Spleen (tissue), 11 donors: ENCODE measurements around the gene EVI5L. TPM values are rescaled to one million over a fixed set of nuclear protein-coding genes. Genes with fewer than 3 reads are reported as not detected.

Experiments
- DNase-seq: peaks from one replicate; pipeline ENCODE4 v3.0.0-alpha.2; 2020
- H3K27ac ChIP-seq, 8 donors: fragments of 200-600 bp; sonication (generic) in 7 of 8; 1 replicate in 4 of 8; 2 replicates in 4 of 8; pipeline versions ENCODE4 v1.5.0 to v1.8.0; 2016 to 2021; ENCODE audit warnings: inconsistent platforms in 4 of 8, mild to moderate bottlenecking in 4 of 8, moderate library complexity in 1 of 8
- H3K27me3 ChIP-seq, 7 donors: fragments of 200-600 bp; sonication (generic) in 6 of 7; replicated peaks in 1 of 7; 1 replicate in 4 of 7; 2 replicates in 3 of 7; pipeline versions ENCODE4 v1.5.0 to v1.8.0; 2016 to 2021; ENCODE audit warnings: inconsistent platforms in 3 of 7, mild to moderate bottlenecking in 1 of 7
- H3K36me3 ChIP-seq, 6 donors: fragments of 200-600 bp; sonication (generic) in 5 of 6; 1 replicate in 4 of 6; 2 replicates in 2 of 6; pipeline versions ENCODE4 v1.5.0 to v1.8.0; 2016 to 2021; ENCODE audit warnings: inconsistent platforms in 2 of 6
- H3K4me1 ChIP-seq, 6 donors: fragments of 200-600 bp; sonication (generic) in 5 of 6; 1 replicate in 3 of 6; 2 replicates in 3 of 6; pipeline versions ENCODE4 v1.5.0 to v1.8.0; 2016 to 2021; ENCODE audit warnings: inconsistent platforms in 3 of 6
- H3K4me3 ChIP-seq, 8 donors: fragments of 200-600 bp; sonication (generic) in 7 of 8; 1 replicate in 4 of 8; 2 replicates in 4 of 8; pipeline versions ENCODE4 v1.5.0 to v1.8.0; 2016 to 2021; ENCODE audit warnings: inconsistent platforms in 4 of 8, mild to moderate bottlenecking in 4 of 8, moderate library complexity in 2 of 8
- H3K9me3 ChIP-seq, 8 donors: fragments of 200-600 bp; sonication (generic) in 7 of 8; 1 replicate in 4 of 8; 2 replicates in 4 of 8; pipeline versions ENCODE4 v1.5.0 to v1.8.0; 2016 to 2021; ENCODE audit warnings: inconsistent platforms in 4 of 8
- CTCF ChIP-seq, 11 experiments: fragments of 200-600 bp in 7 of 11; fragments of 450-650 bp in 4 of 11; sonication (generic) in 4 of 11; IDR thresholded peaks in 8 of 11; conservative IDR thresholded peaks in 3 of 11; 1 replicate in 7 of 11; 2 replicates in 4 of 11; pipeline versions ENCODE4 v1.4.0 to v1.8.0; 2016 to 2021; ENCODE audit warnings: antibody characterized with exemption in 11 of 11, inconsistent platforms in 4 of 11, mild to moderate bottlenecking in 1 of 11
- POLR2A ChIP-seq, 3 donors: fragments of 450-650 bp; IDR thresholded peaks; one replicate each; pipeline ENCODE4 v1.5.1; 2017; ENCODE audit warnings: antibody characterized with exemption in 3 of 3, mild to moderate bottlenecking in 1 of 3
- POLR2AphosphoS5 ChIP-seq, 3 donors: sonication (generic); formaldehyde crosslinking; IDR thresholded peaks; one replicate each; pipeline ENCODE4 v1.5.1; 2017; ENCODE audit warnings: antibody characterized with exemption in 3 of 3
- WGBS, 5 donors: extraction: QIAGEN DNeasy Blood & Tissue Kit in 3 of 5; methylation state at CpG; one replicate each; pipeline versions ENCODE4 v1.1.5 to v1.1.7; 2013 to 2018; 5-methylcytosine and 5-hydroxymethylcytosine counted together
- intact Hi-C: fragments of 100-400 bp; cut with DNase I; formaldehyde crosslinking; loops from one replicate; pipeline ENCODE4 v1.15.0; 2023; ENCODE audit warnings: low total_unique reads
- polyA plus RNA-seq, 3 donors: library from polyadenylated mRNA; stranded (reverse); fragments of 200-250 nt; gene quantifications; one replicate each; pipeline ENCODE4 v1.2.1, GENCODE V29; 2013
- total RNA-seq, 7 donors: library from RNA; depleted of rRNA in 3 of 7; stranded (reverse); fragments of >200 nt in 3 of 7; fragmentation: NEBNext Ultra II Directional in 4 of 7; extraction: Animal tissue kit (Norgen Biotek cat#: 25700) in 4 of 7; gene quantifications; one replicate each; pipeline versions ENCODE4 v1.1.0 to v1.2.1, GENCODE V29; 2016 to 2021
- donor health status: healthy with polysubstance abuse.
- donor health status: DM: no; HTN: no; CAD: no; lungs with moderate emphysema.
- donor health status: DM: no; HTN: no; CAD: no.
- donor health status: Bipolar disorder and iron deficiency.
- donor health status: healthy.
- donor health status: DM: no; HTN: no; CAD: no.
- donor health status: DM: yes; HTN: yes; CAD: no.

Gene EVI5L
- total and polyA plus RNA-seq, 10 donors, result 3.7 to 22.8 (median 11.9) TPM

- Histone ChIP-seq H3K9me3 (no peaks in the 10 kb centered on the region), H3K27me3 (no peaks in the 10 kb centered on the region), H3K27ac (no peak overlapping the region), H3K4me3 (no peak overlapping the region), H3K4me1 (peaks cover 0 to 4% (median 0%) of the 10 kb centered on the region in 6 donors), H3K36me3 (no peaks in the 10 kb centered on the region)
- DNase-seq, result no peak
- TF ChIP-seq CTCF (IDR thresholded peaks at IDR 0.05 in 8 of 11, conservative IDR thresholded peaks at IDR 0.05 in 3 of 11), result no peak
- TF ChIP-seq POLR2AphosphoS5 (IDR thresholded peaks at IDR 0.05), result no peak
- no peak for TF ChIP-seq POLR2A (IDR thresholded peaks at IDR 0.05)
- 87 to 93% (median 88%) methylated on average over 8 of the region's 8 CpGs for WGBS, 5 donors
- intact Hi-C loops, result no loop called here
These were observed 10.6 kb downstream of the EVI5L start for GRCh38 chr19:7840629-7841028.

DNA sequence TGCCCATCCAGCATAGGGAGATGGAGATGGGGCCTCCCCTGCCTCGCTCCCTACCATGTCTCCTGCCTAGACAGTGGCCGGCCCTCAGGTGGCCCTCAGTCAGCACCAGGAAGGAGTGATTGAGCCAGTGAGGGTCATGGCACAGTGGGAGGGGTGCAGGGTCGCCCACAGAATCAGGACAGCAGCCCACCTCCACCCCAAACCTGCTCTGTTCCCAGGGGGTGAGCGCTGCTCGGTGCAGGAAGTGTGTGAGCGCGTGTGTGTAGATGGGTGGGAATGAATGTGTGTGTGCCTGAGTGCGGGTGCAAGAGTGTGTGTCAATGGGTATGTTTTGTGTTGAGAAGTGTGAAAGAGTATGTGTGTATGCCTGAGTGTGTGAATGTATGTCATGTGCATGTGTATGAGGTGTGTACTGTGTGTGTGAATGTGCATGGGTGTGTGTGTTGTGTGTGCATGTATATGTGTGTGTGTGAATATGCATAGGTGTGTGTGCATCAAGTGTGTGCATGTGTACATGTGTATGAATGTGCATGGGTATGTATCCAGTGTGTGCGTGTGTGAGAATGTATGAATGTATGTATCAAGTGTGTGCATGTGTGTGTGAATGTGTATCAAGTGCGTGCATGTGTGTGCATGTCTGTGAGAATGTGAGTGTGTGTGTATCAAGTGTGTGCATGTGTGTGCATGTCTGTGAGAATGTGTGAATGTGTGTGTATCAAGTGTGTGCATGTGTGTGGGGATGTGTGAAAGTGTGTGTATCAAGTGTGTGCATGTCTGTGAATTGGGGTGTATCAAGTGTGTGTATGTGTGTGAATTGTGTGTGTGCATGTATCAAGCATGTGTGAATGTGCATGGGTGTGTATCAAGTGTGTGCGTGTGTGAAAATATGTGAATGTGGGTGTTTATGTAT lies 12.0 kb downstream of the EVI5L start:
- H3K4me1 ChIP-seq, result peaks cover 0 to 9% (median 0%) of the 10 kb centered on the region in 6 donors
- intact Hi-C loops, result no loop called here
- no peak overlapping the region for H3K27ac ChIP-seq
- DNase-seq, result no peak
- TF ChIP-seq POLR2A (IDR thresholded peaks at IDR 0.05), result no peak
- TF ChIP-seq POLR2AphosphoS5 (IDR thresholded peaks at IDR 0.05), result no peak
- no peak for TF ChIP-seq CTCF (IDR thresholded peaks at IDR 0.05 in 8 of 11, conservative IDR thresholded peaks at IDR 0.05 in 3 of 11)
- no peak overlapping the region for H3K4me3 ChIP-seq
- H3K36me3 ChIP-seq, result no peaks in the 10 kb centered on the region
- H3K27me3 ChIP-seq, result no peaks in the 10 kb centered on the region
- no peaks in the 10 kb centered on the region for H3K9me3 ChIP-seq
- WGBS, 5 donors, result 89 to 92% (median 92%) methylated on average over 10 to 11 of the region's 11 CpGs

DNA sequence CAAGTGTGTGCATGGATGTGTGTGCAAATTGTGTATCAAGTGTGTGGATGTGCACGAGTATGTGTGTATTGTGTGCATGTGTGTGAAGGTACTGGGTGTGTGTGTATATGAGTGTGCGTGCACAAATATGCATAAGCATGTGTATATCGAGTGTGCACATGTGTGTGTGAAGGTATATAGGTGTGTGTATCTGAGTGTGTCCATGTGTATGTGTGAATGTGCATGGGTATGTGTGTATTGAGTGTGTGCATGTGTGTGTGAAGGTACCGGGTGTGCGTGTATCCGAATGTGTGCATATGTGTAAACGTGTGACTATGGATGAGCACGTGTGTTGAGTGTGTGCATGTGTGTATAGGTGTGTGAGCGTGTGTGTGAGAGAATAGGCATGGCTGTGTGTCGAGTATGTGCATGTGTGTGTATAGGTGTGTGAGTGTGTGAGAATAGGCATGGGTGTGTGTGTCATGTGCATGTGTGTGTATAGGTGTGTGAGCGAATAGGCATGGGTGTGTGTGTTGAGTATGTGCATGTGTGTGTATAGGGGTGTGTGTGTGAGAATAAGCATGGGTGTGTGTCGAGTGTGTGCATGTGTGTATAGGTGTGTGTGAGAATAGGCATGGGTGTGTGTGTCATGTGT lies 12.8 kb downstream of the EVI5L start:
- Histone ChIP-seq H3K4me1 (peaks cover 0 to 9% (median 0%) of the 10 kb centered on the region in 6 donors), H3K9me3 (no peaks in the 10 kb centered on the region), H3K27me3 (no peaks in the 10 kb centered on the region), H3K27ac (no peak overlapping the region), H3K4me3 (no peak overlapping the region), H3K36me3 (peaks cover 0 to 3% (median 0%) of the 10 kb centered on the region in 6 donors)
- 94 to 98% (median 96%) methylated on average over 12 of the region's 12 CpGs for WGBS, 5 donors
- intact Hi-C loops, result no loop called here
- TF ChIP-seq POLR2AphosphoS5 (IDR thresholded peaks at IDR 0.05) (no peak), CTCF (IDR thresholded peaks at IDR 0.05 in 8 of 11, conservative IDR thresholded peaks at IDR 0.05 in 3 of 11) (no peak), POLR2A (IDR thresholded peaks at IDR 0.05) (no peak)
- no peak for DNase-seq

- Histone ChIP-seq H3K27ac (no peak overlapping the region), H3K4me3 (no peak overlapping the region), H3K9me3 (no peaks in the 10 kb centered on the region), H3K36me3 (peaks cover 0 to 7% (median 0%) of the 10 kb centered on the region in 6 donors), H3K27me3 (no peaks in the 10 kb centered on the region), H3K4me1 (peaks cover 0 to 9% (median 0%) of the 10 kb centered on the region in 6 donors)
- intact Hi-C loops, result no loop called here
- no peak for TF ChIP-seq CTCF (IDR thresholded peaks at IDR 0.05 in 8 of 11, conservative IDR thresholded peaks at IDR 0.05 in 3 of 11)
- TF ChIP-seq POLR2AphosphoS5 (IDR thresholded peaks at IDR 0.05), result no peak
- no peak for TF ChIP-seq POLR2A (IDR thresholded peaks at IDR 0.05)
- WGBS, 5 donors, result 90 to 97% (median 93%) methylated on average over 6 of the region's 6 CpGs
- no peak for DNase-seq
These were observed 13.5 kb downstream of the EVI5L start for GRCh38 chr19:7843521-7843920.
